SIG-M5 treated with dmso at 0.1 percent for 504 hours (cell line): ENCODE data around the gene CDC42EP1.
"Not testable (repeated sequence)": the region's sequence is repeated elsewhere in the genome, so short reads cannot be mapped to it uniquely, and the experiment has no call there.

Experiments
- DNase-seq: peaks from one replicate; lab custom pipeline; 2025; ENCODE audit not compliant: unreplicated experiment; lab: John Stamatoyannopoulos, UW

Gene CDC42EP1

DNA sequence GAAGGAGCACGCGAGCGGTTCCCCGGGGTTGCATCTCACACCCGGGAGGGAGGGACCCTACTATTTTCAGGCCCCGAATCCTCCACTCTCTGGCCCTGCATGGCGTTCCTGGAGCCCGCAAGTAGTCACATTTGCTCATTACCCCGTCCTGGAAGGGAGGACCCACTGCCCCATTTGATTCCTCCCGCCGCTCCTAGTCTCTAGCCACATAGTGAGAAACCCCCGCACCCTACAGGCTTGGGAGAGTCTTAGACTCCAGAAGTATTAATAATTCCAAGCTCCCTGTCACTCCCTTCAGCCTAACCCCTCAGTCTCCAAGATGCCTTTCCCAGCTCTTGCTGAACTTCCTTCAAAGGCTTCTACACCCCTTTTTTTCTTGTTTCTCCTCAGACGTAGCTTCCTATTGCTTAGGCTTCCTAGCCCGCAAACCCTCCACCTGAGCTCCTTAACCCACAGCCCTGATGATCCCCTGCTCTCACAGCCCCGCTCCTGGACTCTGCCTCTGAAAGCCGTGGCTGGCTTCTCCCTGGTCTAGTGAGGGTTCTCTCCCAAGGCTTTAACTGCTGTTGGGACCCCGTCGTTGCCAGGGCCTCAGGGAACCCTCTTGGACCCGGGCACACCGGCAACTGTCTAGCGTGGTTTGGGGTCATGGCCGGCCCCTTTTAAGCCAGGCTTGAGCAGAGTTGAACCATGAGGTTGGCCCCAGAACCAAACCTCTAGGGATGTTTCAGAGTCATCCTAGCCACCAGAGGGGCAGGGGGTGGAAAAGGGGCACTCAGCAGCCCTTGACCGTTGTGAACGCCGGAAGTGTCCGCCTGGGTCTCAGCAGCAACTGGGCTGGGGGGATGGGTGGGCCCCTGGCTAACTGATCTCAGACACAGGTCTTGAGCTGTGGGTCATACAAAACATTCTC lies 49.2 kb downstream of the CDC42EP1 start:
- DNase-seq: no peak

DNA sequence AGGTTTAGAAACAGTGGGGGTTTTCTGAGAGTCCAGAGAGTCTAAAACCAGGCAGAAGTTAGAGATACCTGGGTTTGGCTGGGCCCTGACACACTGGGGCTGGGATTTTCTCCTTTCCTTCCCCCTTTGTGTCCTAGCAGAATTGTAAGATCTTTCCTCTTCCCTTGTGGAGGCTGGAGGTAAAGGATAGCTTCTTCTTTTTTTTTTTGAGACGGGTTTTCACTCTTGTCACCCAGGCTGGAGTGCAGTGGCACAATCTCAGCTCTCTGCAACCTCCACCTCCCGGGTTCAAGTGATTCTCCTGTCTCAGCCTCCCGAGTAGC lies 49.8 kb downstream of the CDC42EP1 start:
- not testable (repeated sequence) for DNase-seq

GRCh38 chr22:37610480-37611129 lies 50.3 kb downstream of the CDC42EP1 start:
- no peak for DNase-seq

DNA sequence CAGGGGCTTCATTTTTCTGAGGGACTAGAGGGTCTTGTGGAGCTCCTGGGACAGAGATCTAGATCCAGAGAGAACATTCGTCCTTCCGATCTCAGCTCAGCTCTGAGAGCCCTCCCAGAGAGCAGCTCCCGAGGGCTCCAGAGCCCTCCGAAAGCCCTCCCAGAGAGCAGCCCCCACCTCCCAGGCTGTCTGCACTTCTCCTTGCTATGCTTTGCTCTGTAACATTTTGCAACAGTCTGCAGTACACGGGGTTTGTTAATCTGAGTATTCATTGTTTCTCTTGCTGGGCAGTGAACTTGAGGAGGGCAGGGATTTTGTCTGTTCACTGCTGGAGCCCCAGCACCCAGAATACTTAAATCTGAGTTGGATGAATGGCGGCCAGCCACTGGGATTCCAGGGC lies 50.9 kb downstream of the CDC42EP1 start:
- no peak for DNase-seq

DNA sequence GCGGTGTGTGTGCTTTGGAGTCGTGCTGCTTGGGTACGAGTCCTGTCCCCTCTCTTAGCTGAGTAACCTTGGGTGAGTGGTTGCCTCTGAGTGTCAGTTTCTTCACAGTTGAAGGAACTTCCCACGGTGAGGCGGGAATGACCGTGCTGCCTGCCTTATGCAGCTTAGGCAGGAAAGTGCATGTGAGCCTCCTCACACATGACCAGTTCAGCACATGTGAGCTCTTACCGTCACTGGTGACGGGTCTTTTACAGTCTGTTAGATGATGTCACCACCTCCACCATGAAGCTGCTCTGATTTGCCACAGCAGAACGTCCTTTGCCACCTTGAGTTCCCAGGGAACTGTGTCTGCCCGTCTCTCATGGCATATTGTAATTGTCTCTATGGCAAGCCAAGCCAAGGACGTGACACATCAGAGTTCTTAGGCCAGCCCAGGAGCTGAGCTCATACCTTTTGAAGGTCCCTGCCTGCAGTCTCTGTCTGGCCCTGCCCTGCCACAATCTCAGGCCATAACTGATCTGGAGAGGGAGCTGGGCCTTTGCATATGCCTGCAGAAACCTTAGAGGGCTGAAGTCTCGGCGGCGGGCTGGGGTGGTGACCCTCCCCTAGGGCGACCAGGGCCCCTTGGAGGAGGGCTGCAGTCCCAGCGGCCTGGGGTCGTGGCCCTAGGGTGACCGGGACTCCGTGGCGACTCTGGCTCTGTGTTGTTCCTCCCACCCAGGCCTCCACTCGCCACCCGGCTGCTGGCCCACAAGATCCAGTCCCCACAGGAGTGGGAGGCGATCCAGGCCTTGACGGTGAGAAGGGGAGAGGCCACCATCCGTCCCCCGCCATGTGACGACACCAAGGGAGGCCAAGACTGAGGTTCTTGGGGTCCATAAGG lies 56.2 kb downstream of the CDC42EP1 start:
- no peak for DNase-seq

DNA sequence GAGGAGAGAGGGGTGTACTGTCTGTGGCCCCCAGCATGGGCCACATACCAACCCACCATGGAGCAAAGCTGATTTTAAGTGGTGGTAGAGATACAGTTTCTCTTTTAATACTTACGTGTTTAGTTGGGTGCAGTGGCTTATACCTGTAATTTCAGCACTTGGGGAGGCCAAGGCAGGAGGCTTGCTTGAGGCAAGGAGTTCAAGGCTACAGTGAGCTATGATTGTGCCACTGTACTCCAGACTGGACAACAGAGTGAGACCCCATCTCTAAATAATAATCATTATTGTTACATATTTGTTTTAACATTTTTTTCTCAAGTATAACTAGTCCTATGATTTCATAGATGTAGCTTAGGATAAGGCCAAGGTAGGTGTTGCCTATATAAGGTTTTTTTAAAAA lies 57.2 kb downstream of the CDC42EP1 start:
- DNase-seq: no peak

- no peak for DNase-seq
Measured at GRCh38 chr22:37618072-37618656, 57.9 kb downstream of the CDC42EP1 start.

- DNase-seq: no peak
Measured at GRCh38 chr22:37618674-37619073, 58.4 kb downstream of the CDC42EP1 start.
